ENCODE results near the gene COTL1. TPM values are rescaled to one million over a fixed set of nuclear protein-coding genes. Genes with fewer than 3 reads are reported as not detected.

COTL1 gene
- total RNA-seq, 1 donor from 2014 or later: 318 TPM

DNA sequence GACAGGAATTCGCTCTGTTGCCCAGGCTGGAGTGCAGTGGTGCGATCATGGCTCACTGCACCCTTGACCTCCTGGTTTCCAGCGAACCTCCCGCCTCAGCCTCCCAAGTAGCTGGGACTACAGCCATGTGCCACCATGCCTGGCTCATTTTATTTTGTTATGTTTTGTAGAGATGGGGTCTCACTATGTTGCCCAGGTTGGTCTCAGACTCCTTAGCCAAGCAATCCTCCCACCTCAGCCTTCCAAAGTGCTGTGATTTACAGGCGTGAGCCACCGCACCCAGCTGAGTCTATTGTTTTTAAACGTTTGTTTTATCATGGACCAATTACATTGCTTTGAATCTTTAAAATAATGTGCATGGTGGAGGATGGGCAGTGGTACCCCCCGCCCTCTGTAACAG is 28.9 kb downstream of the COTL1 start:
- no peak for DNase-seq (ENCODE audit: low read depth)
- TF ChIP-seq, protein P1, sequence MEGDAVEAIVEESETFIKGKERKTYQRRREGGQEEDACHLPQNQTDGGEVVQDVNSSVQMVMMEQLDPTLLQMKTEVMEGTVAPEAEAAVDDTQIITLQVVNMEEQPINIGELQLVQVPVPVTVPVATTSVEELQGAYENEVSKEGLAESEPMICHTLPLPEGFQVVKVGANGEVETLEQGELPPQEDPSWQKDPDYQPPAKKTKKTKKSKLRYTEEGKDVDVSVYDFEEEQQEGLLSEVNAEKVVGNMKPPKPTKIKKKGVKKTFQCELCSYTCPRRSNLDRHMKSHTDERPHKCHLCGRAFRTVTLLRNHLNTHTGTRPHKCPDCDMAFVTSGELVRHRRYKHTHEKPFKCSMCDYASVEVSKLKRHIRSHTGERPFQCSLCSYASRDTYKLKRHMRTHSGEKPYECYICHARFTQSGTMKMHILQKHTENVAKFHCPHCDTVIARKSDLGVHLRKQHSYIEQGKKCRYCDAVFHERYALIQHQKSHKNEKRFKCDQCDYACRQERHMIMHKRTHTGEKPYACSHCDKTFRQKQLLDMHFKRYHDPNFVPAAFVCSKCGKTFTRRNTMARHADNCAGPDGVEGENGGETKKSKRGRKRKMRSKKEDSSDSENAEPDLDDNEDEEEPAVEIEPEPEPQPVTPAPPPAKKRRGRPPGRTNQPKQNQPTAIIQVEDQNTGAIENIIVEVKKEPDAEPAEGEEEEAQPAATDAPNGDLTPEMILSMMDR (conservative IDR thresholded peaks at IDR 0.05; ENCODE audit: low read depth, low read length): no peak
- no peak overlapping the region for H3K4me3 ChIP-seq (ENCODE audit: low read depth, low read length)

- TF ChIP-seq, protein P1 (conservative IDR thresholded peaks at IDR 0.05; ENCODE audit: low read depth, low read length): no peak
- H3K4me3 ChIP-seq (ENCODE audit: low read depth, low read length): no peak overlapping the region
- no peak for DNase-seq (ENCODE audit: low read depth)
Observed at GRCh38 chr16:84585886-84586285, 32.0 kb downstream of the COTL1 start.

- no peak overlapping the region for H3K4me3 ChIP-seq (ENCODE audit: low read depth, low read length)
- TF ChIP-seq, protein P1 (conservative IDR thresholded peaks at IDR 0.05; ENCODE audit: low read depth, low read length): no peak
- no peak for DNase-seq (ENCODE audit: low read depth)
Observed at GRCh38 chr16:84585467-84585866, 32.4 kb downstream of the COTL1 start.

DNA sequence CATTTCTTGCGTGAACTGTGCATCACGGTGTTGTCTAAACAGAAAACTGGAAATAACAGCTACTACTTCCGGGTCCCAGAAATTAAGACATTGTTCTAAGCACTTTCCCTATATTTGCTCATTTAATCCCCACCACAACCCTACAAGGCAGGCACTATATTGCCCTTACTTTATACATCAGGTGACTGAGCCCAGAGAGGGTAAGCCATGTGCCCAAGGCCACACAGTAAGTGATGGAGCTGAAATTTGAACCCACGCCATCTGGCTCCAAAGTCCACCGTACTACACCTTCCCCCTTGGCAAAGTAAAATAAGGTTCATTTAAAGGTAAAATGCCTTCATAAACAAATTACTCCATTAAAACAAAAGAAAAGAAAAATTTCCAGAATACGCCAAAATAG is 33.2 kb downstream of the COTL1 start:
- TF ChIP-seq, protein P1 (conservative IDR thresholded peaks at IDR 0.05; ENCODE audit: low read depth, low read length): no peak
- no peak overlapping the region for H3K4me3 ChIP-seq (ENCODE audit: low read depth, low read length)
- DNase-seq (ENCODE audit: low read depth): no peak

DNA sequence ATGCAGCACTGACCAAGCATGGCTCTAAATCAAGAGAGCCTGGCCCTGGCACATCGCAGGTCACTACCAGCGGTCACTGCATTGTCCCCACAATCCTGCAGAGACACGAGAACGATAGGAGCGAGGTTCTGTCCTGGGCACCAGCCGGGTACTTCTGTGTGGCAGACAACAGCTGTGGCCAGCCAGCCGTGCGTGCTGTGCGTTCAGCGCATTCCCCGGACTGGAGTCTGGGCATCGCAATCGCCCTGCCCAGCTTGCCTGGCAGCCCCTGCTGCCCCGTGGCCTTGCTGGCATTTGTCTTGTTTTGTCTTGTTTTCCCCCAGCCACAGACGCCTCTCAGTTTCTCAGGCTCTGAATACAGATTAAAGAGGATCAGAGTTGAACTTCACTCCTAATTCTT is 33.9 kb downstream of the COTL1 start:
- TF ChIP-seq, protein P1 (conservative IDR thresholded peaks at IDR 0.05; ENCODE audit: low read depth, low read length): no peak
- no peak for DNase-seq (ENCODE audit: low read depth)
- no peak overlapping the region for H3K4me3 ChIP-seq (ENCODE audit: low read depth, low read length)

DNA sequence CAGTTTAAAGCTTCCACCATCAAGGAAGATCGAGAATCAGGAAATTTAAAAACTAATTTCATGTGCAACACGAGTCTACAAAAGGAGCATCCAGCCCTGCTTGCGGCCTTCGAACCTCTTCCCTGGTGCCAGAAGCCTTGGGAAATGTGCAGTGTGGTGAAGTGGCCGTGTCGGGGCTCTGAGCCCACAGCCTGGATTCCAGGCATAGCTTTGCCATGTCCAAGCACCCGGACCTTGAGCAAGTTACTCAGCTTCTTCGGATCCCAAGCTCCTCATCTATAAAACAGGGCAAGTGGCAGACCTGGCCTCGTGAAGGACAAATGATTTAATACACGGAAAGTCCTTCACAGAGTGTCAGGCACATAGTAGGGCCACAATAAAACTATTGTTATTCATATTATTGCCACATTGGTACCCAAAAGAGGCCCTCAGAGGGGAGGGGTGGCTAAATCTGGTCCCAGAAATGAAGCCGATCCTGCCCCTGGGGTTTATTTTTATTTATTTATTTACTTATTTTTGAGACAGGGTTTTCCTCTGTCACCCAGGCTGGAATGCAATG is 34.8 kb downstream of the COTL1 start:
- peak; percentile 74 for DNase-seq (ENCODE audit: low read depth)
- no peak overlapping the region for H3K4me3 ChIP-seq (ENCODE audit: low read depth, low read length)
- TF ChIP-seq, protein P1 (conservative IDR thresholded peaks at IDR 0.05; ENCODE audit: low read depth, low read length): no peak

DNA sequence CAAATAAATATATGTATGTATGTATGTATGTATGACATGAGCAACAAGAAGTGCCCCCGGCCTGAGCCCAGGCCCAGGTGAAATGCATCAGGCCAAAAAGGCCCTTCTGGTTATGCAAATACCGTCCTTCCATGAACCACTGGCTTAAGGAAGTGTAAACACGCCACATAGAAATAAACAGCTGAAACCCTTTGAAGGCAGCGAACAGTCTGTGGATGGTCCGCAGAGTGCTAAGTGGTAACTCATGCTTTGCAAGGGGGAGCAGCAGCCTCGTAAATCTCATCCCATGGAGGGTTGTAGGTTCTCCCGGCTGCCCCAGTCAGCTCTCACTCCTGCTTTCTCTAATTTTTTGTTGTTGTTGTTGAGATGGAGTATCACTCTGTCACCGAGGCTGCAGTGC is 36.7 kb downstream of the COTL1 start:
- no peak overlapping the region for H3K4me3 ChIP-seq (ENCODE audit: low read depth, low read length)
- TF ChIP-seq, protein P1 (conservative IDR thresholded peaks at IDR 0.05; ENCODE audit: low read depth, low read length): no peak
- DNase-seq (ENCODE audit: low read depth): no peak

Measured in epithelial cell of proximal tubule (primary cell).